Tibial nerve (tissue), 4 donors: ENCODE data around the gene TSPAN17. TPM values are rescaled to one million over a fixed set of nuclear protein-coding genes. Genes with fewer than 3 reads are reported as not detected.

Source experiments
- DNase-seq, 2 donors: peaks; one replicate each; pipeline ENCODE4 v3.0.0-alpha.2; 2019; ENCODE audit warnings: low spot score in 2 of 2
- H3K27ac ChIP-seq, 4 donors: fragments of 200-600 bp; sonication (generic) in 3 of 4; one replicate each; pipeline ENCODE4 v1.5.1; 2017 to 2019; ENCODE audit warnings: mild to moderate bottlenecking in 1 of 4
- H3K27me3 ChIP-seq, 2 donors: fragments of 200-600 bp; sonication (generic) in 1 of 2; one replicate each; pipeline versions ENCODE4 v1.5.1 to v1.6.0; 2017 to 2019
- H3K36me3 ChIP-seq, 3 donors: fragments of 200-600 bp; sonication (generic); one replicate each; pipeline ENCODE4 v1.5.1; 2018 to 2019
- H3K4me1 ChIP-seq, 4 donors: fragments of 200-600 bp; sonication (generic) in 3 of 4; one replicate each; pipeline ENCODE4 v1.5.1; 2017 to 2019
- H3K4me3 ChIP-seq, 4 donors: fragments of 200-600 bp; sonication (generic) in 3 of 4; one replicate each; pipeline ENCODE4 v1.5.1; 2017 to 2019; ENCODE audit warnings: mild to moderate bottlenecking in 1 of 4, moderate library complexity in 1 of 4
- H3K9me3 ChIP-seq, 4 donors: fragments of 200-600 bp; sonication (generic) in 3 of 4; one replicate each; pipeline ENCODE4 v1.5.1; 2017 to 2019
- EP300 ChIP-seq, 2 donors: sonication (generic); formaldehyde crosslinking; IDR thresholded peaks; one replicate each; pipeline ENCODE4 v1.6.1; 2017; ENCODE audit warnings: antibody characterized with exemption in 2 of 2, mild to moderate bottlenecking in 1 of 2
- POLR2A ChIP-seq, 2 donors: fragments of 450-650 bp; IDR thresholded peaks; one replicate each; pipeline ENCODE4 v1.6.1; 2017; ENCODE audit warnings: antibody characterized with exemption in 2 of 2, mild to moderate bottlenecking in 2 of 2, moderate library complexity in 2 of 2
- WGBS, 2 donors: methylation state at CpG; one replicate each; pipeline ENCODE4 v1.1.5; 2018; 5-methylcytosine and 5-hydroxymethylcytosine counted together
- total RNA-seq, 4 donors: library from RNA; depleted of rRNA; stranded (reverse); fragments of >200 nt; gene quantifications; one replicate each; pipeline ENCODE4 v1.1.0, GENCODE V29; 2016
- TF ChIP-seq, protein P1 (sequence below), 5 experiments: fragments of 200-600 bp in 3 of 5; fragments of 450-650 bp in 2 of 5; sonication (generic) in 3 of 5; IDR thresholded peaks; one replicate each; pipeline ENCODE4 v1.5.1; 2016 to 2019; ENCODE audit warnings: antibody characterized with exemption in 5 of 5, mild to moderate bottlenecking in 3 of 5, moderate library complexity in 2 of 5

TSPAN17 gene
- total RNA-seq, 4 donors from 2014 or later = 11.0 to 25.8 (median 14.3) TPM

DNA sequence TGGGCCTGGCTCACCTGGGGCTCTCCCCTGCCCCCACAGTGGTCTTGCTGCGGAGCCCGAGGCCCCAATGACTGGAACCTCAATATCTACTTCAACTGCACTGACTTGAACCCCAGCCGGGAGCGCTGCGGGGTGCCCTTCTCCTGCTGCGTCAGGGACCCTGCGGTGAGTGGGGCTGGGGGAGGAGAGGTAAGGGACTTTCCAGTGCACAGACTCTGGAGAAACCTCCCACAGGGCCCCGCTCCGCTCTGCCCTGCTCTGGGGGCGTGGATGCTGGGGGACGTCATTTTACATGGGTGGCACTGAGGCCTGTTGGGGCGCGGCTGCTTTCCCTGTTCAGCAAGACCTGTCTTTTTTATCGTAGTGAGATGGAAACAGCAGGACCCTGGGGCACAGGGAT, 7.6 kb downstream of the TSPAN17 start:
- Histone ChIP-seq H3K36me3 (peaks cover 0 to 53% (median 0%) of the 10 kb centered on the region in 3 donors), H3K4me3 (no peak overlapping the region), H3K9me3 (no peaks in the 10 kb centered on the region), H3K27me3 (no peaks in the 10 kb centered on the region), H3K27ac (no peak overlapping the region), H3K4me1 (peaks cover 0 to 41% (median 15%) of the 10 kb centered on the region in 4 donors)
- no peak for DNase-seq
- 58 to 84% methylated on average over 5 to 10 of the region's 14 CpGs for WGBS, 2 donors
- TF ChIP-seq, protein P1, sequence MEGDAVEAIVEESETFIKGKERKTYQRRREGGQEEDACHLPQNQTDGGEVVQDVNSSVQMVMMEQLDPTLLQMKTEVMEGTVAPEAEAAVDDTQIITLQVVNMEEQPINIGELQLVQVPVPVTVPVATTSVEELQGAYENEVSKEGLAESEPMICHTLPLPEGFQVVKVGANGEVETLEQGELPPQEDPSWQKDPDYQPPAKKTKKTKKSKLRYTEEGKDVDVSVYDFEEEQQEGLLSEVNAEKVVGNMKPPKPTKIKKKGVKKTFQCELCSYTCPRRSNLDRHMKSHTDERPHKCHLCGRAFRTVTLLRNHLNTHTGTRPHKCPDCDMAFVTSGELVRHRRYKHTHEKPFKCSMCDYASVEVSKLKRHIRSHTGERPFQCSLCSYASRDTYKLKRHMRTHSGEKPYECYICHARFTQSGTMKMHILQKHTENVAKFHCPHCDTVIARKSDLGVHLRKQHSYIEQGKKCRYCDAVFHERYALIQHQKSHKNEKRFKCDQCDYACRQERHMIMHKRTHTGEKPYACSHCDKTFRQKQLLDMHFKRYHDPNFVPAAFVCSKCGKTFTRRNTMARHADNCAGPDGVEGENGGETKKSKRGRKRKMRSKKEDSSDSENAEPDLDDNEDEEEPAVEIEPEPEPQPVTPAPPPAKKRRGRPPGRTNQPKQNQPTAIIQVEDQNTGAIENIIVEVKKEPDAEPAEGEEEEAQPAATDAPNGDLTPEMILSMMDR (IDR thresholded peaks at IDR 0.05) = no peak
- TF ChIP-seq EP300 (IDR thresholded peaks at IDR 0.05) (no peak), POLR2A (IDR thresholded peaks at IDR 0.05) (no peak)

DNA sequence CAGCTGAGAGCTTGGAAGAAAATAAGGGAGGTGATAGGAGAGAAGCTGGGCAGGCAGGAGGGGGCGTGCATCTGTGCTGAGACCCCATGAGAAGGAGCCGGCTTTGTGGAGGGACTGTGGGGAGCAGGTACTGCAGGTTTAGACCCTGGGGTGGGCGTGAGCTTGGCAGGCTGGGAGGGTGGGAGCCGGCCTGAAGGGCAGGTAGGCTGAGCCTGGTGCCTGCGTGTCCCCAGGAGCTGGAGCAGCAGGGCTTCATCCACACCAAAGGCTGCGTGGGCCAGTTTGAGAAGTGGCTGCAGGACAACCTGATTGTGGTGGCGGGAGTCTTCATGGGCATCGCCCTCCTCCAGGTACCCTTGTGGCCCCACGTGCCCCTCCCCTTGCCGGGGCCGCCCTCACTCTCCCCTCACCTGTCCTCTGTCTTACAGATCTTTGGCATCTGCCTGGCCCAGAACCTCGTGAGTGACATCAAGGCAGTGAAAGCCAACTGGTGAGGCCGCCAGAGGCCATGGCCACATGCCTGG, 9.2 kb downstream of the TSPAN17 start:
- H3K4me3 ChIP-seq = no peak overlapping the region
- H3K27ac ChIP-seq = no peak overlapping the region
- no peaks in the 10 kb centered on the region for H3K27me3 ChIP-seq
- 77 to 86% methylated on average over 8 to 13 of the region's 13 CpGs for WGBS, 2 donors
- peaks cover 0 to 53% (median 0%) of the 10 kb centered on the region in 3 donors for H3K36me3 ChIP-seq
- peaks cover 0 to 31% (median 17%) of the 10 kb centered on the region in 4 donors for H3K4me1 ChIP-seq
- no peaks in the 10 kb centered on the region for H3K9me3 ChIP-seq
- TF ChIP-seq EP300 (IDR thresholded peaks at IDR 0.05) = no peak
- TF ChIP-seq POLR2A (IDR thresholded peaks at IDR 0.05) = no peak
- TF ChIP-seq, protein P1 (IDR thresholded peaks at IDR 0.05) = no peak
- DNase-seq = no peak

DNA sequence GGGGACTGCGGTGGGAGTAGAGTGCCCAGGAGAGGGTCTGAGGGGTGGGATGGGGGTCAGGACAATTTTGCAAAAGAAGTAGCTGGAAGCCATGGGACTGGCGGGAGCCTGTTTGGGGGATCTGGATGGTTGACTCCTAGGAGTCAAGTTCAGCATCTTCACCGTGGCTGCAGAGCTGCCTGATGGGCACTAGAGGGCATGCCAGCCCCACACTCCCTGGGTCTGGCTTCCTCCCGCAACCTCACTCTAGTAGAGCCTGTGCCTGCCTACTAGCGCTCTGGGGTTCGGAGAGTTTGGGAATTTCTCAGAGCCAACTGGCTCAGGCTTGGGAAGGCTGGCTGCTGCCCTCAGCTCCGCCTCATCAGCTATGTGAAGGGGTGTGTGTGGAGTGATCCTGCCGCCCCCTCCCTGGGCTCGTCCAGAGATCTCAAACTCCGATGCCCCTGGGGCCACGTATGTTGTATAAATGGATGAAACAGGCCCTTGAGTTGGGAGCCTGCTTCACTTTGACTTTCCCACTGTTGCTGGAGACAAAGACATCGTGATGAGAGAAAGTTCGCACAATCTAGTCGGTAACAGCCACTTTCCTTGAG, 10.8 kb downstream of the TSPAN17 start:
- H3K36me3 ChIP-seq = peaks cover 0 to 48% (median 0%) of the 10 kb centered on the region in 3 donors
- H3K9me3 ChIP-seq = no peaks in the 10 kb centered on the region
- no peak overlapping the region for H3K4me3 ChIP-seq
- H3K27me3 ChIP-seq = peaks cover 0 to 7% of the 10 kb centered on the region in 2 donors
- no peak overlapping the region for H3K27ac ChIP-seq
- WGBS, 2 donors = 54 to 57% methylated on average over 14 of the region's 14 CpGs
- DNase-seq = peak; percentile 53 to 78
- TF ChIP-seq POLR2A (IDR thresholded peaks at IDR 0.05) (no peak), EP300 (IDR thresholded peaks at IDR 0.05) (no peak)
- TF ChIP-seq, protein P1 (IDR thresholded peaks at IDR 0.05) = peak; percentile 69 to 83 (median 77)
- H3K4me1 ChIP-seq = peaks cover 0 to 29% (median 17%) of the 10 kb centered on the region in 4 donors

- no peak for TF ChIP-seq EP300 (IDR thresholded peaks at IDR 0.05)
- TF ChIP-seq, protein P1 (IDR thresholded peaks at IDR 0.05) = no peak
- TF ChIP-seq POLR2A (IDR thresholded peaks at IDR 0.05) = no peak
- H3K27me3 ChIP-seq = peaks cover 0 to 15% of the 10 kb centered on the region in 2 donors
- peaks cover 0 to 29% (median 17%) of the 10 kb centered on the region in 4 donors for H3K4me1 ChIP-seq
- no peaks in the 10 kb centered on the region for H3K9me3 ChIP-seq
- H3K27ac ChIP-seq = peak overlapping the region in 1 of 4 donors; percentile 8
- 48 to 55% methylated on average over 11 of the region's 11 CpGs for WGBS, 2 donors
- H3K4me3 ChIP-seq = peak overlapping the region in 2 of 4 donors; percentile 21 to 29
- peak in 1 of 2 donors; percentile 20 for DNase-seq
- H3K36me3 ChIP-seq = peaks cover 0 to 39% (median 0%) of the 10 kb centered on the region in 3 donors
Measured at GRCh38 chr5:176658817-176659511, 11.7 kb downstream of the TSPAN17 start.

GRCh38 chr5:176659512-176659839, 12.2 kb downstream of the TSPAN17 start:
- DNase-seq = no peak
- no peak for TF ChIP-seq POLR2A (IDR thresholded peaks at IDR 0.05)
- no peak for TF ChIP-seq EP300 (IDR thresholded peaks at IDR 0.05)
- TF ChIP-seq, protein P1 (IDR thresholded peaks at IDR 0.05) = no peak

More at GRCh38 chr5:176659512-176659839, 12.2 kb downstream of the TSPAN17 start:
- H3K27me3 ChIP-seq = peaks cover 0 to 19% of the 10 kb centered on the region in 2 donors
- no peak overlapping the region for H3K4me3 ChIP-seq
- H3K9me3 ChIP-seq = no peaks in the 10 kb centered on the region
- H3K27ac ChIP-seq = peak overlapping the region in 1 of 4 donors; percentile 8
- H3K36me3 ChIP-seq = peaks cover 0 to 34% (median 0%) of the 10 kb centered on the region in 3 donors
- 65 to 69% methylated on average over 7 of the region's 7 CpGs for WGBS, 2 donors
- peaks cover 0 to 29% (median 17%) of the 10 kb centered on the region in 4 donors for H3K4me1 ChIP-seq
